IMR-90 (cell line): ENCODE results near the gene DNAJC17. TPM values are rescaled to one million over a fixed set of nuclear protein-coding genes. Genes with fewer than 3 reads are reported as not detected.

Experiments
- ATAC-seq: fragments of 200-7000 bp; cut with Tn5 transposase; 2 replicates; pipeline ENCODE4 v1.9.1; 2020; ENCODE audit warnings: low read depth, mild to moderate bottlenecking, moderate library complexity
- BruUV-seq: library from RNA; stranded (reverse); fragments of 400-500 nt; replicated peaks from 2 replicates; lab custom pipeline; 2021; lab: Mats Ljungman, UMichigan
- CTCF ChIA-PET: fragments of 300-600 bp; formaldehyde crosslinking; extraction: SDS; loops from one replicate; lab custom pipeline; 2021; ENCODE audit warnings: antibody characterized with exemption; lab: Yijun Ruan, JAX
- POLR2A ChIA-PET: fragments of 300-600 bp; sonication (Branson Sonifier 250); formaldehyde crosslinking; loops from one replicate; lab custom pipeline; 2022; ENCODE audit warnings: antibody characterized with exemption; ENCODE audit not compliant: unreplicated experiment; lab: Charles Lee
- DNase-seq: peaks from one replicate; pipeline ENCODE4 v3.0.0; 2013
- H2AFZ ChIP-seq: replicated peaks from 2 replicates; pipeline ENCODE3; 2013; ENCODE audit warnings: low read length, mild to moderate bottlenecking; ENCODE audit not compliant: poor library complexity
- H2AK5ac ChIP-seq: 2 replicates; pipeline ENCODE4 v1.6.1; 2013; ENCODE audit warnings: low read depth, low read length, inconsistent platforms
- H2AK9ac ChIP-seq: replicated peaks from 2 replicates; pipeline ENCODE3; 2013; ENCODE audit warnings: mild to moderate bottlenecking, low read depth, low read length, moderate library complexity; ENCODE audit not compliant: poor library complexity
- H2BK120ac ChIP-seq: 2 replicates; pipeline ENCODE4 v1.6.1; 2013; ENCODE audit warnings: low read depth, low read length, inconsistent platforms
- H2BK15ac ChIP-seq: 3 replicates; pipeline ENCODE4 v1.6.1; 2013; ENCODE audit warnings: low read depth, low read length, inconsistent platforms
- H2BK20ac ChIP-seq: 2 replicates; pipeline ENCODE4 v1.6.1; 2013; ENCODE audit warnings: low read depth, mild to moderate bottlenecking, inconsistent platforms, low read length, moderate library complexity
- H2BK5ac ChIP-seq: 2 replicates; pipeline ENCODE4 v1.6.1; 2013; ENCODE audit warnings: mild to moderate bottlenecking, low read depth, low read length, inconsistent platforms; ENCODE audit not compliant: poor library complexity, severe bottlenecking
- H3K14ac ChIP-seq: replicated peaks from 2 replicates; pipeline ENCODE4 v1.6.1; 2013; ENCODE audit warnings: low read depth, low read length, inconsistent platforms
- H3K18ac ChIP-seq: 2 replicates; pipeline ENCODE4 v1.6.1; 2013; ENCODE audit warnings: low read depth, low read length, control low read depth
- H3K23ac ChIP-seq: 2 replicates; pipeline ENCODE4 v1.6.1; 2013; ENCODE audit warnings: low read depth, low read length, inconsistent platforms
- H3K27ac ChIP-seq: 2 replicates; pipeline ENCODE4 v1.5.1; 2013; ENCODE audit warnings: mild to moderate bottlenecking, control low read depth, low read length; ENCODE audit not compliant: insufficient read depth
- H3K27me3 ChIP-seq: 2 replicates; pipeline ENCODE4 v1.6.1; 2013; ENCODE audit warnings: low read length; ENCODE audit not compliant: control insufficient read depth, insufficient read depth
- H3K36me3 ChIP-seq: 2 replicates; pipeline ENCODE4 v1.6.1; 2013; ENCODE audit warnings: low read length, mixed read lengths; ENCODE audit not compliant: control insufficient read depth, insufficient read depth
- H3K4ac ChIP-seq: 2 replicates; pipeline ENCODE4 v1.6.1; 2013; ENCODE audit warnings: low read depth, low read length, inconsistent platforms
- H3K4me1 ChIP-seq: 2 replicates; pipeline ENCODE4 v1.6.1; 2013; ENCODE audit warnings: low read length, mixed read lengths; ENCODE audit not compliant: control insufficient read depth, insufficient read depth
- H3K4me2 ChIP-seq: 2 replicates; pipeline ENCODE4 v1.6.1; 2013; ENCODE audit warnings: low read depth, mild to moderate bottlenecking, control low read depth, low read length, moderate library complexity
- H3K4me3 ChIP-seq: 2 replicates; pipeline ENCODE4 v1.5.1; 2013; ENCODE audit warnings: low read depth, mild to moderate bottlenecking, control low read depth, low read length, moderate library complexity; ENCODE audit not compliant: insufficient read depth
- H3K56ac ChIP-seq: 2 replicates; pipeline ENCODE4 v1.6.1; 2013; ENCODE audit warnings: low read length, inconsistent platforms; ENCODE audit not compliant: insufficient read depth; ENCODE audit errors: extremely low read depth
- H3K79me1 ChIP-seq, 2 experiments: 2 replicates each; pipeline ENCODE4 v1.6.1; 2013; ENCODE audit warnings: low read length in 2 of 2, inconsistent platforms in 1 of 2, low read depth in 1 of 2
- H3K9ac ChIP-seq: 2 replicates; pipeline ENCODE4 v1.6.1; 2013; ENCODE audit warnings: low read depth, low read length, control low read depth
- H3K9me1 ChIP-seq: 2 replicates; pipeline ENCODE4 v1.6.1; 2013; ENCODE audit warnings: low read length, inconsistent platforms; ENCODE audit not compliant: insufficient read depth
- H3K9me3 ChIP-seq: 2 replicates; pipeline ENCODE4 v1.6.1; 2013; ENCODE audit warnings: low read length; ENCODE audit not compliant: control insufficient read depth, insufficient read depth
- H4K20me1 ChIP-seq: 2 replicates; pipeline ENCODE4 v1.6.1; 2013; ENCODE audit warnings: low read length, inconsistent platforms; ENCODE audit not compliant: insufficient read depth
- H4K5ac ChIP-seq: 2 replicates; pipeline ENCODE4 v1.6.1; 2013; ENCODE audit warnings: mild to moderate bottlenecking, low read depth, low read length, control low read depth
- H4K8ac ChIP-seq, 2 experiments: 2 replicates each; pipeline ENCODE4 v1.6.1; 2013; ENCODE audit warnings: low read depth in 2 of 2, low read length in 2 of 2, control low read depth in 1 of 2, inconsistent platforms in 1 of 2
- H4K91ac ChIP-seq: 2 replicates; pipeline ENCODE4 v1.6.1; 2013; ENCODE audit warnings: low read depth, low read length, inconsistent platforms; ENCODE audit not compliant: insufficient read depth
- BHLHE40 ChIP-seq: fragments of 150-350 bp; IDR thresholded peaks from 2 replicates; pipeline ENCODE4 v1.6.1; 2016; ENCODE audit warnings: mild to moderate bottlenecking, low read depth, low read length
- CEBPB ChIP-seq: IDR thresholded peaks from 2 replicates; pipeline ENCODE4 v1.6.1; 2012; ENCODE audit warnings: low read depth, low read length, improper control_type of control experiment
- CHD1 ChIP-seq: IDR thresholded peaks from 2 replicates; pipeline ENCODE4 v1.6.1; 2012; ENCODE audit warnings: low read depth, low read length, improper control_type of control experiment
- FOS ChIP-seq: fragments of 150-350 bp; IDR thresholded peaks from 2 replicates; pipeline ENCODE4 v1.6.1; 2016; ENCODE audit warnings: low read depth, low read length
- MAFK ChIP-seq: IDR thresholded peaks from 2 replicates; pipeline ENCODE4 v1.6.1; 2012; ENCODE audit warnings: low read depth, low read length, improper control_type of control experiment
- MAZ ChIP-seq: IDR thresholded peaks from 2 replicates; pipeline ENCODE4 v1.6.1; 2012; ENCODE audit warnings: low read depth, mild to moderate bottlenecking, low read length, improper control_type of control experiment, moderate library complexity, borderline replicate concordance
- MXI1 ChIP-seq: IDR thresholded peaks from 2 replicates; pipeline ENCODE4 v1.6.1; 2012; ENCODE audit warnings: low read depth, mild to moderate bottlenecking, low read length, moderate library complexity, borderline replicate concordance
- NFE2L2 ChIP-seq: fragments of 150-350 bp; IDR thresholded peaks from 2 replicates; pipeline ENCODE4 v1.6.1; 2016; ENCODE audit warnings: low read depth, mild to moderate bottlenecking, low read length
- POLR2A ChIP-seq: IDR thresholded peaks from 2 replicates; pipeline ENCODE4 v1.6.1; 2012; ENCODE audit warnings: mild to moderate bottlenecking, low read depth, low read length
- RAD21 ChIP-seq: IDR thresholded peaks from 2 replicates; pipeline ENCODE4 v1.6.1; 2012; ENCODE audit warnings: low read length, improper control_type of control experiment
- RCOR1 ChIP-seq: IDR thresholded peaks from 2 replicates; pipeline ENCODE4 v1.6.1; 2012; ENCODE audit warnings: mild to moderate bottlenecking, low read length, improper control_type of control experiment; ENCODE audit not compliant: insufficient replicate concordance
- RFX5 ChIP-seq: IDR thresholded peaks from 2 replicates; pipeline ENCODE4 v1.8.0; 2012; ENCODE audit warnings: low read depth, mild to moderate bottlenecking, low read length, moderate library complexity
- SMC3 ChIP-seq: fragments of 150-350 bp; IDR thresholded peaks from 2 replicates; pipeline ENCODE4 v1.6.1; 2016; ENCODE audit warnings: low read depth, mild to moderate bottlenecking, antibody characterized with exemption, low read length, moderate library complexity
- WGBS, 2 experiments: methylation state at CpG; one replicate each; pipeline versions ENCODE4 v1.1.5 to v1.1.7; 2013; ENCODE audit warnings: missing lambda C conversion rate in 2 of 2; ENCODE audit not compliant: insufficient read length in 1 of 2; ENCODE audit errors: extremely low coverage in 2 of 2; 5-methylcytosine and 5-hydroxymethylcytosine counted together
- dilution Hi-C: fragments of 300-500 bp; cut with HindIII; formaldehyde crosslinking; loops from one replicate; pipeline ENCODE4 v1.14.3; 2018; ENCODE audit warnings: low sequenced_read_pairs; ENCODE audit not compliant: unreplicated experiment
- in situ Hi-C: fragments of 300-500 bp; cut with MboI; formaldehyde crosslinking; loops from 3 replicates; pipeline ENCODE4 v1.14.3; 2019; ENCODE audit warnings: low sequenced_read_pairs, inconsistent platforms, mixed read lengths
- intact Hi-C: fragments of 100-400 bp; cut with micrococcal nuclease; formaldehyde crosslinking; loops from 2 replicates; pipeline ENCODE4 v1.10.0; 2022
- polyA plus RNA-seq, 3 experiments: library from polyadenylated mRNA; depleted of rRNA; stranded (reverse); fragments of >200 nt; gene quantifications; 2 replicates each; pipeline ENCODE4 v1.2.3, GENCODE V29; 2012; ENCODE audit warnings: low replicate concordance in 1 of 3
- total RNA-seq: library from RNA; depleted of rRNA; stranded (reverse); fragments of >200 nt; gene quantifications from 2 replicates; pipeline ENCODE4 v1.2.3, GENCODE V29; 2012
- TF ChIP-seq, protein P1 (sequence below): fragments of 150-350 bp; IDR thresholded peaks from 2 replicates; pipeline ENCODE4 v1.6.1; 2017; ENCODE audit warnings: mild to moderate bottlenecking, antibody characterized with exemption, low read length, low read depth
- TF ChIP-seq, protein P2 (sequence below): conservative IDR thresholded peaks from 2 replicates; pipeline ENCODE4 v1.5.1; 2012; ENCODE audit warnings: mild to moderate bottlenecking, low read depth, low read length, improper control_type of control experiment
- TF ChIP-seq, protein P3 (sequence below): fragments of 150-350 bp; IDR thresholded peaks from 2 replicates; pipeline ENCODE4 v1.6.1; 2016; ENCODE audit warnings: low read depth, mild to moderate bottlenecking, low read length, moderate library complexity, borderline replicate concordance

DNAJC17 gene
- total and polyA plus RNA-seq, 2 of the 4 experiments (the other 2 are of a cell fraction), result 58.6 to 107 TPM

DNA sequence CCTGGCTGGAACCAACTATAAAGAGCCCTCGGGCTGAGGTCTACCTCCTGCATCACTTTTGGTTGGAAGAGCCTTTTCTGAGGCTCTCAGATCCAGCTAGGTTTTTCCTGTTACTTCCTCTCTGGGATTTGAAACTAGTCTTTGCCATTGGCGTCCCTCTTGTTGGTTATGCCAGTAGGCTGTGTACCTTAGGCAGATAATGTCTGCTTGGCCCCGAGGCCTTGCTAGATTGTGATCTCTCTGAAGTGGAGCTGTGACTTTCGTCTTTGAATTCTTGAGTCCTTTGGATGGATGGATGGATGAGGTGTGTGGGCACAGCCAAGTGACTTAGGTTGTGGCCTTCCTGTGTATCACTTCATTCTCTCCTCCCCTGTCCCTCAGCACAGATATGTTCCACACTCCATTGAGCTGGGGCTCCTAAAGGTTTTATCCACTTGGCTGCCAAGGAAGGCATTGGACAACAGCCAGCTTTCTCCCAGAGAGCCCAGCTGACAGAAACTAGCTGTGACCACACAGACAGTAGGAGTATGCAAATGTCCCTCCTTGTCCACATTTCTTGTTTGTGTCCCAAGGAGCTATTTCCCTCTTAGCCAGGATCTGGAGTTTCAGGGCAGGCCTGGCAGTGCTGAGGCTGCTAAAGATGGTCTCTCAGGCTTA lies 7.9 kb upstream of the DNAJC17 start:
- WGBS, 2 experiments, result 80% methylated on average over 1 of the region's 4 CpGs; no CpG with 5 or more reads in 1 of the 2 experiments
- H3K23ac ChIP-seq, result no peak overlapping the region
- no peak overlapping the region for H2BK20ac ChIP-seq
- no peak overlapping the region for H3K18ac ChIP-seq
- DNase-seq (no peak), ATAC-seq (peak; percentile 51)
- no peaks in the 10 kb centered on the region for H3K27me3 ChIP-seq
- H4K91ac ChIP-seq, result no peak overlapping the region
- H4K8ac ChIP-seq, result no peak overlapping the region
- ChIA-PET CTCF (interaction anchor here (1.1 kb wide), 1 partner anchor 79 kb away, joined by 3 read pairs; the partner anchor contains the start of gene VPS18), POLR2A (no interaction called here)
- in situ Hi-C loops, result no loop called here
- intact Hi-C loops, result no loop called here
- no peaks in the 10 kb centered on the region for H3K79me1 ChIP-seq
- H3K4ac ChIP-seq, result no peak overlapping the region
- no peak overlapping the region for H3K27ac ChIP-seq
- H4K20me1 ChIP-seq, result no peaks in the 10 kb centered on the region
- dilution Hi-C loops, result no loop called here
- peaks cover 21% of the 10 kb centered on the region for H3K36me3 ChIP-seq
- H3K4me1 ChIP-seq, result no peaks in the 10 kb centered on the region
- H2BK120ac ChIP-seq, result no peak overlapping the region
- no peak overlapping the region for H2AFZ ChIP-seq
- H3K14ac ChIP-seq, result no peak overlapping the region
- H3K56ac ChIP-seq, result no peak overlapping the region
- no TSS peak for BruUV-seq
- no peak overlapping the region for H2AK5ac ChIP-seq
- H3K9ac ChIP-seq, result no peak overlapping the region
- no peaks in the 10 kb centered on the region for H3K9me3 ChIP-seq
- H2AK9ac ChIP-seq, result no peak overlapping the region
- H2BK15ac ChIP-seq, result no peak overlapping the region
- H3K9me1 ChIP-seq, result 0 out of 2 replicates have a peak, but pooled peaks cover 4% of the 10 kb centered on the region
- no peak for TF ChIP-seq RFX5
- TF ChIP-seq MXI1, result no peak
- no peak for TF ChIP-seq CHD1
- TF ChIP-seq NFE2L2, result no peak
- no peak for TF ChIP-seq FOS
- TF ChIP-seq, protein P1, sequence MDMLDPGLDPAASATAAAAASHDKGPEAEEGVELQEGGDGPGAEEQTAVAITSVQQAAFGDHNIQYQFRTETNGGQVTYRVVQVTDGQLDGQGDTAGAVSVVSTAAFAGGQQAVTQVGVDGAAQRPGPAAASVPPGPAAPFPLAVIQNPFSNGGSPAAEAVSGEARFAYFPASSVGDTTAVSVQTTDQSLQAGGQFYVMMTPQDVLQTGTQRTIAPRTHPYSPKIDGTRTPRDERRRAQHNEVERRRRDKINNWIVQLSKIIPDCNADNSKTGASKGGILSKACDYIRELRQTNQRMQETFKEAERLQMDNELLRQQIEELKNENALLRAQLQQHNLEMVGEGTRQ, result no peak
- TF ChIP-seq POLR2A, result no peak
- TF ChIP-seq, protein P2, sequence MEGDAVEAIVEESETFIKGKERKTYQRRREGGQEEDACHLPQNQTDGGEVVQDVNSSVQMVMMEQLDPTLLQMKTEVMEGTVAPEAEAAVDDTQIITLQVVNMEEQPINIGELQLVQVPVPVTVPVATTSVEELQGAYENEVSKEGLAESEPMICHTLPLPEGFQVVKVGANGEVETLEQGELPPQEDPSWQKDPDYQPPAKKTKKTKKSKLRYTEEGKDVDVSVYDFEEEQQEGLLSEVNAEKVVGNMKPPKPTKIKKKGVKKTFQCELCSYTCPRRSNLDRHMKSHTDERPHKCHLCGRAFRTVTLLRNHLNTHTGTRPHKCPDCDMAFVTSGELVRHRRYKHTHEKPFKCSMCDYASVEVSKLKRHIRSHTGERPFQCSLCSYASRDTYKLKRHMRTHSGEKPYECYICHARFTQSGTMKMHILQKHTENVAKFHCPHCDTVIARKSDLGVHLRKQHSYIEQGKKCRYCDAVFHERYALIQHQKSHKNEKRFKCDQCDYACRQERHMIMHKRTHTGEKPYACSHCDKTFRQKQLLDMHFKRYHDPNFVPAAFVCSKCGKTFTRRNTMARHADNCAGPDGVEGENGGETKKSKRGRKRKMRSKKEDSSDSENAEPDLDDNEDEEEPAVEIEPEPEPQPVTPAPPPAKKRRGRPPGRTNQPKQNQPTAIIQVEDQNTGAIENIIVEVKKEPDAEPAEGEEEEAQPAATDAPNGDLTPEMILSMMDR, result no peak
- TF ChIP-seq, protein P3, sequence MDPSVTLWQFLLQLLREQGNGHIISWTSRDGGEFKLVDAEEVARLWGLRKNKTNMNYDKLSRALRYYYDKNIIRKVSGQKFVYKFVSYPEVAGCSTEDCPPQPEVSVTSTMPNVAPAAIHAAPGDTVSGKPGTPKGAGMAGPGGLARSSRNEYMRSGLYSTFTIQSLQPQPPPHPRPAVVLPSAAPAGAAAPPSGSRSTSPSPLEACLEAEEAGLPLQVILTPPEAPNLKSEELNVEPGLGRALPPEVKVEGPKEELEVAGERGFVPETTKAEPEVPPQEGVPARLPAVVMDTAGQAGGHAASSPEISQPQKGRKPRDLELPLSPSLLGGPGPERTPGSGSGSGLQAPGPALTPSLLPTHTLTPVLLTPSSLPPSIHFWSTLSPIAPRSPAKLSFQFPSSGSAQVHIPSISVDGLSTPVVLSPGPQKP, result no peak
- TF ChIP-seq RCOR1, result no peak
- no peak for TF ChIP-seq MAZ
- TF ChIP-seq CEBPB, result no peak
- no peak for TF ChIP-seq MAFK
- TF ChIP-seq RAD21, result no peak
- no peak for TF ChIP-seq SMC3
- no peak for TF ChIP-seq BHLHE40
- no peak overlapping the region for H2BK5ac ChIP-seq
- no peak overlapping the region for H4K5ac ChIP-seq
- no peak overlapping the region for H3K4me3 ChIP-seq
- no peak overlapping the region for H3K4me2 ChIP-seq
